ENCODE measurements around the gene USP48. TPM values are rescaled to one million over a fixed set of nuclear protein-coding genes. Genes with fewer than 3 reads are reported as not detected.

USP48 gene
- total RNA-seq, 2 donors from 2014 or later, result 36.2 to 47.5 TPM

DNA sequence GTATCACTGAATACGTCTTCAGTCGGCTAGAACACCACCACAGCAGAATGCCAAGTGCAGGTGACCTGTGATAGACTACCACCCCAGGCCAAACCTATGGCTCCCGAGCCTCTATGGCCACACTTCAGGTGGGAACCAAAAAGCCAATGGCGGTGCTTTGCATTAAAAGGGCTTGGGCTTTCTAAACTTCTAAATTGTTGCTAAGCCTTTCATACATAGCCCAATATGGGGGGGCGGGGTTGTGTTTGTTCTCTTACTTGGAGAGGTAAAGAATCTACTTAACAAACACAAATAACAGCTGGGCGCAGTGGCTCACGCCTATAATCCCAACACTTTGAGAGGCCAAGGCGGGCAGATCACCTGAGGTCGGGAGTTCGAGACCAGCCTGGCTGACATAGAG lies 19.7 kb downstream of the USP48 start:
- no peaks in the 10 kb centered on the region for H3K4me1 ChIP-seq (replicated peaks)
- no peaks in the 10 kb centered on the region for H3K36me3 ChIP-seq
- H3K27ac ChIP-seq, result no peak overlapping the region
- no peaks in the 10 kb centered on the region for H3K27me3 ChIP-seq (replicated peaks; ENCODE audit: insufficient read depth)
- H3K9me3 ChIP-seq, result no peaks in the 10 kb centered on the region
- DNase-seq (ENCODE audit: low spot score), result no peak
- intact Hi-C loops (cut with DNase I), result no loop called here
- TF ChIP-seq, protein P1, sequence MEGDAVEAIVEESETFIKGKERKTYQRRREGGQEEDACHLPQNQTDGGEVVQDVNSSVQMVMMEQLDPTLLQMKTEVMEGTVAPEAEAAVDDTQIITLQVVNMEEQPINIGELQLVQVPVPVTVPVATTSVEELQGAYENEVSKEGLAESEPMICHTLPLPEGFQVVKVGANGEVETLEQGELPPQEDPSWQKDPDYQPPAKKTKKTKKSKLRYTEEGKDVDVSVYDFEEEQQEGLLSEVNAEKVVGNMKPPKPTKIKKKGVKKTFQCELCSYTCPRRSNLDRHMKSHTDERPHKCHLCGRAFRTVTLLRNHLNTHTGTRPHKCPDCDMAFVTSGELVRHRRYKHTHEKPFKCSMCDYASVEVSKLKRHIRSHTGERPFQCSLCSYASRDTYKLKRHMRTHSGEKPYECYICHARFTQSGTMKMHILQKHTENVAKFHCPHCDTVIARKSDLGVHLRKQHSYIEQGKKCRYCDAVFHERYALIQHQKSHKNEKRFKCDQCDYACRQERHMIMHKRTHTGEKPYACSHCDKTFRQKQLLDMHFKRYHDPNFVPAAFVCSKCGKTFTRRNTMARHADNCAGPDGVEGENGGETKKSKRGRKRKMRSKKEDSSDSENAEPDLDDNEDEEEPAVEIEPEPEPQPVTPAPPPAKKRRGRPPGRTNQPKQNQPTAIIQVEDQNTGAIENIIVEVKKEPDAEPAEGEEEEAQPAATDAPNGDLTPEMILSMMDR (IDR thresholded peaks at IDR 0.05), result no peak
- TF ChIP-seq POLR2A (IDR thresholded peaks at IDR 0.05) (no peak), POLR2AphosphoS5 (IDR thresholded peaks at IDR 0.05) (no peak)
- 91% methylated on average over 10 of the region's 10 CpGs for WGBS
- H3K4me3 ChIP-seq, result no peak overlapping the region

DNA sequence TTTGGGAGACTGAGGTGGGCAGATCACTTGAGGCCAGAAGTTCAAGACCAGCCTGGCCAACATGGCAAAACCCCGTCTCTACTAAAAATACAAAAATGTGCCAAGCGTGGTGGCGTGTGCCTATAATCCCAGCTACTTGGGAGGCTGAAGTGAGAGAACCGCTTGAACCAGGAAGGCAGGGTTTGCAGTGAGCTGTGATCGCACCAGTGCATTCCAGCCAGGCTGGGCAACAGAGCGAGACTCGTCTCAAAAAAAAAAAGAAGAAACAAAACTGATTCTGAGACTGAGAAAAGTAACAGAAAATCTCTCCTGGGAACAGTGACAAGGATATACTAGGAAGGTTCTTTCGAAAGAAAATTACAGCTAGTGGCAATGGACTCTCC lies 20.9 kb downstream of the USP48 start:
- no peak for TF ChIP-seq POLR2A (IDR thresholded peaks at IDR 0.05)
- H3K4me1 ChIP-seq (replicated peaks), result no peaks in the 10 kb centered on the region
- DNase-seq (ENCODE audit: low spot score), result no peak
- WGBS, result 95% methylated on average over 8 of the region's 8 CpGs
- no peak overlapping the region for H3K4me3 ChIP-seq
- H3K36me3 ChIP-seq, result no peaks in the 10 kb centered on the region
- intact Hi-C loops (cut with DNase I), result no loop called here
- H3K27ac ChIP-seq, result no peak overlapping the region
- H3K27me3 ChIP-seq (replicated peaks; ENCODE audit: insufficient read depth), result no peaks in the 10 kb centered on the region
- no peaks in the 10 kb centered on the region for H3K9me3 ChIP-seq

DNA sequence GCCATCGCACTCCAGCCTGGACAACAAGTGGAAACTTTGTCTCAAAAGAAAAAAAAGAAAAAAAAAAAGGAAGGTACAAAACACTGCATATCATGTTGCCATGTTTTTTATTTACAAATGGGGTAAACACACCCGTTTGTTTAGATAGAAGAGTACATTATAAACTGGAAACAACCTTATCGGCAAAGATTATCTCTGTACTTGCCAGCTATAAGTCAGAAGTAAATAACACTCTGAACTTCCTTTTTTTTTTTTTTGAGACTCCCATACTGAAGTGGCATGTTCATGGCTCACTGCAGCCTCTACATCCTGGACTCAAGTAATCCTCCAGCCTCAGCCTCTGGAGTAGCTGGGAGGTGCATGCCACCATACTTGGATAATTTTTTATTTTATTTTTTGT lies 21.9 kb downstream of the USP48 start:
- TF ChIP-seq POLR2AphosphoS5 (IDR thresholded peaks at IDR 0.05) (no peak), POLR2A (IDR thresholded peaks at IDR 0.05) (no peak)
- TF ChIP-seq, protein P1 (IDR thresholded peaks at IDR 0.05), result no peak
- DNase-seq (ENCODE audit: low spot score), result no peak
- Histone ChIP-seq H3K4me1 (replicated peaks) (no peaks in the 10 kb centered on the region), H3K4me3 (no peak overlapping the region), H3K9me3 (no peaks in the 10 kb centered on the region), H3K27ac (no peak overlapping the region), H3K36me3 (no peaks in the 10 kb centered on the region), H3K27me3 (replicated peaks; ENCODE audit: insufficient read depth) (no peaks in the 10 kb centered on the region)
- 53% methylated on average over 3 of the region's 3 CpGs for WGBS
- intact Hi-C loops (cut with DNase I), result no loop called here

DNA sequence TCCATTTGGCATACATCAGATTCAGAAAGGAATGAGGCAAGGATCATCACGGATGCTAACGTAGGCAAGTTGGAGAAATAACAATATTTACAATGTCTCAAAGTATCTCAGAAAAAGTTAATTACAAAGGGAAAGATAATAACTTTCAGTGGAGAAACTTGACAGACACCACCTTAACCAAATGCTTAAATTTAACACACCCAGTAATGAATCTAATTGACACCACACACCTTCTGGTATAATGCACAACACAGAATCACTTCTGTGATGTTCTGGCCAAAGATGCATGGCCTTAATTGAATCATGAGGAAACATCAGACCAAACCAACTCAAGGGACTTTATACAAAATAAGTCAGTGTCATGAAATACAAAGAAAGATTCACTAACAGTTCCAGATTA lies 23.1 kb downstream of the USP48 start:
- Histone ChIP-seq H3K27me3 (replicated peaks; ENCODE audit: insufficient read depth) (no peaks in the 10 kb centered on the region), H3K4me3 (no peak overlapping the region), H3K27ac (no peak overlapping the region), H3K9me3 (no peaks in the 10 kb centered on the region), H3K4me1 (replicated peaks) (no peaks in the 10 kb centered on the region), H3K36me3 (no peaks in the 10 kb centered on the region)
- no peak for DNase-seq (ENCODE audit: low spot score)
- 58% methylated on average over 2 of the region's 2 CpGs for WGBS
- TF ChIP-seq, protein P1 (IDR thresholded peaks at IDR 0.05), result no peak
- TF ChIP-seq POLR2A (IDR thresholded peaks at IDR 0.05) (no peak), POLR2AphosphoS5 (IDR thresholded peaks at IDR 0.05) (no peak)
- intact Hi-C loops (cut with DNase I), result no loop called here

DNA sequence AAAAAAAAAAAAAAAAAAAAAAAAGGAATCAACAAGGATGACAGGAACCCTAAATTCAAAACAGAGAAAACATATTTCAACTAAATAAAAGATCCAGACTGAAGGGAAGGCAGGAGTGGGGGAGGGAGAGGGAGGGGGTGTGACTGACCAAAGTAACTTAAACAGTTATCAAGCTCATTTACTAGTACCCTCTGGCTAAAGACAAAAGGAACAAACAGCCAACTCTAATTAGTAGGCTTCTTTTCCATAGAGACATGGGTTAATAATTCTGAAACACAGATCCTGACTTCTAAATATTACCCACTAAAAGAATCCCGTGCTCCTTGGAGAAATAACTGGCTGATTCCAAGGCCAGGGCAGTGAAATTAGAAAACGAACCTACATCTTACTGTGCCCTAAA lies 23.8 kb downstream of the USP48 start:
- 55% methylated on average over 2 of the region's 2 CpGs for WGBS
- DNase-seq (ENCODE audit: low spot score), result no peak
- Histone ChIP-seq H3K36me3 (peaks cover 0 to 5% of the 10 kb centered on the region in 2 donors), H3K27ac (no peak overlapping the region), H3K4me3 (no peak overlapping the region), H3K27me3 (replicated peaks; ENCODE audit: insufficient read depth) (no peaks in the 10 kb centered on the region), H3K4me1 (replicated peaks) (no peaks in the 10 kb centered on the region), H3K9me3 (no peaks in the 10 kb centered on the region)
- intact Hi-C loops (cut with DNase I), result no loop called here
- TF ChIP-seq, protein P1 (IDR thresholded peaks at IDR 0.05), result no peak
- TF ChIP-seq POLR2AphosphoS5 (IDR thresholded peaks at IDR 0.05), result no peak
- no peak for TF ChIP-seq POLR2A (IDR thresholded peaks at IDR 0.05)

Data from prostate gland (tissue), 2 donors.